ENCODE data around the gene SEPTIN10. TPM values are rescaled to one million over a fixed set of nuclear protein-coding genes. Genes with fewer than 3 reads are reported as not detected.

The SEPTIN10 gene
- total and polyA plus RNA-seq, 9 donors: 48.9 to 93.8 (median 74.8) TPM

- TF ChIP-seq POLR2A (IDR thresholded peaks at IDR 0.05): no peak
- no peak for TF ChIP-seq CTCF (IDR thresholded peaks at IDR 0.05)
- TF ChIP-seq EP300 (IDR thresholded peaks at IDR 0.05): no peak
- WGBS, 3 donors: 89 to 90% (median 90%) methylated on average over 11 of the region's 11 CpGs
- peak in 2 of 5 donors; percentile 4 to 18 for DNase-seq
- Histone ChIP-seq H3K9me3 (no peaks in the 10 kb centered on the region), H3K27me3 (no peaks in the 10 kb centered on the region), H3K4me3 (no peak overlapping the region), H3K27ac (no peak overlapping the region), H3K4me1 (ENCODE audit: insufficient read depth) (peaks cover 6% of the 10 kb centered on the region), H3K36me3 (no peaks in the 10 kb centered on the region)
- intact Hi-C loops (cut with DNase I): no loop called here
Observed at GRCh38 chr2:109526442-109526970, 87.3 kb downstream of the SEPTIN10 start.

- Histone ChIP-seq H3K36me3 (no peaks in the 10 kb centered on the region), H3K9me3 (no peaks in the 10 kb centered on the region), H3K4me1 (ENCODE audit: insufficient read depth) (peaks cover 6% of the 10 kb centered on the region), H3K27me3 (no peaks in the 10 kb centered on the region), H3K4me3 (no peak overlapping the region), H3K27ac (no peak overlapping the region)
- no peak for TF ChIP-seq CTCF (IDR thresholded peaks at IDR 0.05)
- no peak for TF ChIP-seq EP300 (IDR thresholded peaks at IDR 0.05)
- no peak for TF ChIP-seq POLR2A (IDR thresholded peaks at IDR 0.05)
- intact Hi-C loops (cut with DNase I): no loop called here
- DNase-seq: peak in 1 of 5 donors; percentile 18
- 61 to 80% (median 78%) methylated on average over 4 of the region's 4 CpGs for WGBS, 3 donors
Observed at GRCh38 chr2:109525836-109526235, 87.9 kb downstream of the SEPTIN10 start.

- WGBS, 3 donors: 80 to 84% (median 81%) methylated on average over 13 of the region's 13 CpGs
- peak in 1 of 5 donors; percentile 23 for DNase-seq
Observed at GRCh38 chr2:109523536-109524361, 90.0 kb downstream of the SEPTIN10 start.

GRCh38 chr2:109523121-109523520 lies 90.6 kb downstream of the SEPTIN10 start:
- Histone ChIP-seq H3K9me3 (no peaks in the 10 kb centered on the region), H3K4me3 (no peak overlapping the region), H3K4me1 (ENCODE audit: insufficient read depth) (no peaks in the 10 kb centered on the region), H3K27me3 (no peaks in the 10 kb centered on the region), H3K27ac (no peak overlapping the region), H3K36me3 (no peaks in the 10 kb centered on the region)
- 78 to 80% (median 79%) methylated on average over 6 of the region's 6 CpGs for WGBS, 3 donors
- intact Hi-C loops (cut with DNase I): no loop called here
- peak in 1 of 5 donors; percentile 17 for DNase-seq
- no peak for TF ChIP-seq CTCF (IDR thresholded peaks at IDR 0.05)
- no peak for TF ChIP-seq POLR2A (IDR thresholded peaks at IDR 0.05)
- TF ChIP-seq EP300 (IDR thresholded peaks at IDR 0.05): no peak

More at GRCh38 chr2:109523536-109524361, 90.0 kb downstream of the SEPTIN10 start:
- TF ChIP-seq POLR2A (IDR thresholded peaks at IDR 0.05) (no peak), CTCF (IDR thresholded peaks at IDR 0.05) (no peak), EP300 (IDR thresholded peaks at IDR 0.05) (no peak)
- Histone ChIP-seq H3K27me3 (no peaks in the 10 kb centered on the region), H3K27ac (no peak overlapping the region), H3K4me1 (ENCODE audit: insufficient read depth) (no peaks in the 10 kb centered on the region), H3K4me3 (no peak overlapping the region), H3K36me3 (no peaks in the 10 kb centered on the region), H3K9me3 (no peaks in the 10 kb centered on the region)
- intact Hi-C loops (cut with DNase I): no loop called here

All from ovary (tissue), 9 donors.